Gastroesophageal sphincter (tissue), 3 donors: ENCODE measurements around the gene MYLK3.

Experiments
- CTCF ChIP-seq, 4 experiments: fragments of 200-600 bp in 2 of 4; fragments of 450-650 bp in 2 of 4; sonication (generic) in 1 of 4; IDR thresholded peaks; one replicate each; pipeline ENCODE4 v1.5.1; 2017 to 2019; ENCODE audit warnings: antibody characterized with exemption in 4 of 4, mild to moderate bottlenecking in 2 of 4, moderate library complexity in 2 of 4
- POLR2AphosphoS5 ChIP-seq: sonication (generic); formaldehyde crosslinking; IDR thresholded peaks from one replicate; pipeline ENCODE4 v1.6.1; 2017; ENCODE audit warnings: antibody characterized with exemption

GRCh38 chr16:46793841-46794240, 45.7 kb upstream of the MYLK3 start:
- TF ChIP-seq CTCF (IDR thresholded peaks at IDR 0.05) = no peak
- TF ChIP-seq POLR2AphosphoS5 = no peak
